HFF-Myc (cell line): ENCODE measurements around the gene URM1.
A peak's percentile ranks its signal among the peaks of the same experiment; 100 is the strongest.

ENCODE experiments used
- DNase-seq: peaks from one replicate; pipeline ENCODE4 v3.0.0-alpha.2; 2011; ENCODE audit warnings: low read depth; ENCODE audit errors: extremely low read depth
- H3K4me3 ChIP-seq: replicated peaks from 2 replicates; pipeline ENCODE4 v1.5.1; 2011; ENCODE audit warnings: low read depth, mild to moderate bottlenecking, control low read depth, low read length
- TF ChIP-seq, protein P1 (sequence below): IDR thresholded peaks from 2 replicates; pipeline ENCODE4 v1.5.1; 2012; ENCODE audit warnings: mild to moderate bottlenecking, low read depth, low read length, control low read depth; ENCODE audit errors: missing control alignments

The URM1 gene

GRCh38 chr9:128372784-128373183, 1.6 kb downstream of the URM1 start:
- TF ChIP-seq, protein P1, sequence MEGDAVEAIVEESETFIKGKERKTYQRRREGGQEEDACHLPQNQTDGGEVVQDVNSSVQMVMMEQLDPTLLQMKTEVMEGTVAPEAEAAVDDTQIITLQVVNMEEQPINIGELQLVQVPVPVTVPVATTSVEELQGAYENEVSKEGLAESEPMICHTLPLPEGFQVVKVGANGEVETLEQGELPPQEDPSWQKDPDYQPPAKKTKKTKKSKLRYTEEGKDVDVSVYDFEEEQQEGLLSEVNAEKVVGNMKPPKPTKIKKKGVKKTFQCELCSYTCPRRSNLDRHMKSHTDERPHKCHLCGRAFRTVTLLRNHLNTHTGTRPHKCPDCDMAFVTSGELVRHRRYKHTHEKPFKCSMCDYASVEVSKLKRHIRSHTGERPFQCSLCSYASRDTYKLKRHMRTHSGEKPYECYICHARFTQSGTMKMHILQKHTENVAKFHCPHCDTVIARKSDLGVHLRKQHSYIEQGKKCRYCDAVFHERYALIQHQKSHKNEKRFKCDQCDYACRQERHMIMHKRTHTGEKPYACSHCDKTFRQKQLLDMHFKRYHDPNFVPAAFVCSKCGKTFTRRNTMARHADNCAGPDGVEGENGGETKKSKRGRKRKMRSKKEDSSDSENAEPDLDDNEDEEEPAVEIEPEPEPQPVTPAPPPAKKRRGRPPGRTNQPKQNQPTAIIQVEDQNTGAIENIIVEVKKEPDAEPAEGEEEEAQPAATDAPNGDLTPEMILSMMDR = no peak

DNA sequence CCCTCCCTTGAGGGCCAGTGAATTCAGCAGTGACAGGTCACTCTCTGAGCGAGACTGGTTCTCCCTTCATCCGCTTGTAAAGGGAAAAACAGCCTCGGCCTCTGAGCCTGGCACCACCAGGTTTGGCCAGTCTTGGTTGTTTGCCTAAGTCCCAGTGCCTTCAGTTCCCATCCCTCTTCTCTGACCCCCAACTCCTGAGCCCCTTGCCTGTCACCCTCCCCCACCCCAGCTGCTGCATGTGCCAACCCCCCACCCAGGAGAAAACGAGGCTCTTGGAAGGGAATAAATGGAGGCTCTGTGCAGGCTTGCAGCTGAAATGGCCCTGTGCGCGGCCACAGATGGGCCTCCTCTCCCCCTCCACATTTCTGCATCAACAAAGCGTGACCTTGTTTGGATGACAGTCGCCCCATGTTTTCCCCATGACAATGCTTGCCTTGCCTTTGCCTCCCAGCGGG, 3.1 kb downstream of the URM1 start:
- DNase-seq = no peak
- TF ChIP-seq, protein P1 = no peak
- H3K4me3 ChIP-seq = no peak overlapping the region

More at GRCh38 chr9:128372784-128373183, 1.6 kb downstream of the URM1 start:
- H3K4me3 ChIP-seq = peak overlapping the region; percentile 99
- DNase-seq = no peak

DNA sequence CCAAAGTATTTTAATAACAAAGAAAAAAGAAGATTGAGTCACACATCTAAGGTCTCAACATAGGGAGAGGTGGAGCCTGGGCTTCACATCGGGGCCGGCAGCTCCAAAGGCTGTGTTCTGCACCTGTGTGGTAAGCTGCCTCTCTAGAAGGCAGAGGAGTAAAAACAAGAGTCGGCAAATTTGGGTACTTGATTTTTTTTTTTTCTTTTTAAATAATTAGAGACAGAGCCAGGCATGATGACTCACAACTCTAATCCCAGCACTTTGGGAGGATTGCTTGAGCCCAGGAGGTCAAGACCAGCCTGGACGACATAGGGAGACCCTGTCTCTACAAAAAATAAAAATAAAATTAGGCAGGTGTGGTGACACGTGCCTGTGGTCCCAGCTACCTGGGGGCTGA, 4.7 kb downstream of the URM1 start:
- no peak overlapping the region for H3K4me3 ChIP-seq
- TF ChIP-seq, protein P1 = no peak
- no peak for DNase-seq

- H3K4me3 ChIP-seq = no peak overlapping the region
- no peak for DNase-seq
- TF ChIP-seq, protein P1 = no peak
These were observed 11.1 kb downstream of the URM1 start for GRCh38 chr9:128382261-128382660.

GRCh38 chr9:128383007-128383753, 12.0 kb downstream of the URM1 start:
- TF ChIP-seq, protein P1 = no peak
- no peak overlapping the region for H3K4me3 ChIP-seq
- no peak for DNase-seq

GRCh38 chr9:128383791-128384190, 12.6 kb downstream of the URM1 start:
- no peak for DNase-seq
- TF ChIP-seq, protein P1 = no peak
- H3K4me3 ChIP-seq = no peak overlapping the region
